Left lung (tissue), 14 donors: ENCODE data around the gene MTAP. TPM values are rescaled to one million over a fixed set of nuclear protein-coding genes. Genes with fewer than 3 reads are reported as not detected.
A peak's percentile ranks its signal among the peaks of the same experiment; 100 is the strongest.

Experiments
- ATAC-seq: fragments of 200-7000 bp; cut with Tn5 transposase; one replicate; pipeline ENCODE4 v1.9.1; 2020; ENCODE audit warnings: moderate library complexity
- DNase-seq, 4 donors: peaks; one replicate each; pipeline ENCODE4 v3.0.0-alpha.2; 2013 to 2020
- H3K27ac ChIP-seq, 2 donors: fragments of 200-600 bp; sonication (generic) in 1 of 2; one replicate each; pipeline versions ENCODE4 v1.5.0 to v1.8.0; 2020 to 2021
- H3K27me3 ChIP-seq, 2 donors: fragments of 200-600 bp; sonication (generic) in 1 of 2; one replicate each; pipeline versions ENCODE4 v1.5.0 to v1.8.0; 2020 to 2021
- H3K36me3 ChIP-seq, 2 donors: fragments of 200-600 bp; sonication (generic) in 1 of 2; one replicate each; pipeline versions ENCODE4 v1.5.0 to v1.8.0; 2020 to 2021
- H3K4me1 ChIP-seq, 2 donors: fragments of 200-600 bp; one replicate each; pipeline ENCODE4 v1.8.0; 2021
- H3K4me3 ChIP-seq, 2 donors: fragments of 200-600 bp; sonication (generic) in 1 of 2; one replicate each; pipeline versions ENCODE4 v1.5.0 to v1.8.0; 2020 to 2021; ENCODE audit warnings: mild to moderate bottlenecking in 1 of 2
- H3K9me3 ChIP-seq, 2 donors: fragments of 200-600 bp; sonication (generic) in 1 of 2; one replicate each; pipeline versions ENCODE4 v1.5.0 to v1.8.0; 2020 to 2021
- intact Hi-C, 2 donors: fragments of 100-400 bp; cut with DNase I; formaldehyde crosslinking; loops; one replicate each; pipeline versions ENCODE4 v1.11.2 to v1.14.2; 2022
- long read RNA-seq, 12 donors: library from polyadenylated mRNA in 2 of 12; unstranded in 2 of 12; transcript quantifications; one replicate each; pipeline ENCODE4 v2.0.0 and lab custom pipeline, GENCODE V29; 2019 to 2026
- polyA plus RNA-seq, 6 donors: library from polyadenylated mRNA; unstranded; fragments of 120-200 nt; gene quantifications; one replicate each; pipeline ENCODE4 v1.2.1, GENCODE V29; 2013; ENCODE audit not compliant: insufficient read length in 6 of 6
- total RNA-seq, 2 donors: library from RNA; stranded (reverse); fragmentation: NEBNext Ultra II Directional; extraction: Animal tissue kit (Norgen Biotek cat#: 25700); gene quantifications; one replicate each; pipeline ENCODE4 v1.2.1, GENCODE V29; 2021
- TF ChIP-seq, protein P1 (sequence below), 2 donors: fragments of 200-600 bp; sonication (generic) in 1 of 2; IDR thresholded peaks; one replicate each; pipeline versions ENCODE4 v1.5.0 to v1.8.0; 2021; ENCODE audit warnings: antibody characterized with exemption in 2 of 2
- donor health status: DM: no; HTN: yes; CAD: no.
- donor health status: DM: no; HTN: no; CAD: no.

MTAP gene
- total RNA-seq, result 10 to 100 TPM; 35.6 to 44.6 TPM
- 10 to 100 TPM; 34.0 to 44.0 (median 36.7) TPM for polyA plus RNA-seq
- long read RNA-seq, donor 1, full-length matches to known transcripts, result 9 of 9 reads
- long read RNA-seq, donor 1, partial matches to known transcripts, result 0 of 9 reads
- long read RNA-seq, donor 1, other reads (novel, unspliced or antisense), result 0 of 9 reads
- long read RNA-seq, donor 2, full-length matches to known transcripts, result 16 of 16 reads
- long read RNA-seq, donor 2, partial matches to known transcripts, result 0 of 16 reads
- long read RNA-seq, donor 2, other reads (novel, unspliced or antisense), result 0 of 16 reads
- long read RNA-seq, donor 3, full-length matches to known transcripts, result 6 of 6 reads
- long read RNA-seq, donor 3, partial matches to known transcripts, result 0 of 6 reads
- long read RNA-seq, donor 3, other reads (novel, unspliced or antisense), result 0 of 6 reads
- long read RNA-seq, donor 4, full-length matches to known transcripts, result 7 of 9 reads
- long read RNA-seq, donor 4, partial matches to known transcripts, result 0 of 9 reads
- long read RNA-seq, donor 4, other reads (novel, unspliced or antisense), result 2 of 9 reads
- long read RNA-seq, donor 5, full-length matches to known transcripts, result 8 of 8 reads
- long read RNA-seq, donor 5, partial matches to known transcripts, result 0 of 8 reads
- long read RNA-seq, donor 5, other reads (novel, unspliced or antisense), result 0 of 8 reads
- long read RNA-seq, donor 6, full-length matches to known transcripts, result 7 of 7 reads
- long read RNA-seq, donor 6, partial matches to known transcripts, result 0 of 7 reads
- long read RNA-seq, donor 6, other reads (novel, unspliced or antisense), result 0 of 7 reads
- long read RNA-seq, donor 7, full-length matches to known transcripts, result 3 of 3 reads
- long read RNA-seq, donor 7, partial matches to known transcripts, result 0 of 3 reads
- long read RNA-seq, donor 7, other reads (novel, unspliced or antisense), result 0 of 3 reads
- long read RNA-seq, donor 8, full-length matches to known transcripts, result 2 of 2 reads
- long read RNA-seq, donor 8, partial matches to known transcripts, result 0 of 2 reads
- long read RNA-seq, donor 8, other reads (novel, unspliced or antisense), result 0 of 2 reads
- long read RNA-seq, donor 9, result 0 reads
- long read RNA-seq, donor 10, full-length matches to known transcripts, result 3 of 6 reads
- long read RNA-seq, donor 10, partial matches to known transcripts, result 0 of 6 reads
- long read RNA-seq, donor 10, other reads (novel, unspliced or antisense), result 3 of 6 reads
- long read RNA-seq, donor 11, full-length matches to known transcripts, result 10 of 10 reads
- long read RNA-seq, donor 11, partial matches to known transcripts, result 0 of 10 reads
- long read RNA-seq, donor 11, other reads (novel, unspliced or antisense), result 0 of 10 reads
- long read RNA-seq, donor 12, full-length matches to known transcripts, result 4 of 4 reads
- long read RNA-seq, donor 12, partial matches to known transcripts, result 0 of 4 reads
- long read RNA-seq, donor 12, other reads (novel, unspliced or antisense), result 0 of 4 reads

DNA sequence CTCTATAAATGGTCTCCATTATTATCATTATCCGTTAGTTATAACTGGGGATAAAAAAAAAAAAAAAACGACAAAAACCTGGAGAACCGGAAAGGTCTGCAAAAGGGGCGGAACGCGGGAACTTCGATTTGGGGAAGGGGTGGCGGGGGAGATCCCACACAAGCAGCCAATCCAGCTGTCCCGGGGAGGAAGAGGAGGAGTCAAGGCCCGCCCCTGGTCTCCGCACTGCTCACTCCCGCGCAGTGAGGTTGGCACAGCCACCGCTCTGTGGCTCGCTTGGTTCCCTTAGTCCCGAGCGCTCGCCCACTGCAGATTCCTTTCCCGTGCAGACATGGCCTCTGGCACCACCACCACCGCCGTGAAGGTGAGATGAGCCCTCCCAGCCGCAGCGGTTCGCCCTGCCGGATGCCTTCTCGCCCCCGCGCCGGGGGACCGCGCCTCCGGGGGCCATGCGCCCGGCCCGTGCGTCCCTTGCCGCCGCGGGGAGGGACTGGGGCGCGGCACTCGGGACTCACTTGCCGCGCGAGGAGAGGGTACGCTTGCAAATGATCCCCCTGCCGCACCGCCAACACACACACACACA lies at the start of gene MTAP:
TSS of gene MTAP (plus strand) at position 219 of the 583 bp plus-strand sequence. CDS start at position 332, 113 bp downstream.
- no peaks in the 10 kb centered on the region for H3K36me3 ChIP-seq
- no peaks in the 10 kb centered on the region for H3K9me3 ChIP-seq
- peak; percentile 90 to 95 (median 94) for DNase-seq
- peaks cover 5 to 15% of the 10 kb centered on the region in 2 donors for H3K4me1 ChIP-seq
- peaks cover 0 to 12% of the 10 kb centered on the region in 2 donors for H3K27me3 ChIP-seq
- TF ChIP-seq, protein P1, sequence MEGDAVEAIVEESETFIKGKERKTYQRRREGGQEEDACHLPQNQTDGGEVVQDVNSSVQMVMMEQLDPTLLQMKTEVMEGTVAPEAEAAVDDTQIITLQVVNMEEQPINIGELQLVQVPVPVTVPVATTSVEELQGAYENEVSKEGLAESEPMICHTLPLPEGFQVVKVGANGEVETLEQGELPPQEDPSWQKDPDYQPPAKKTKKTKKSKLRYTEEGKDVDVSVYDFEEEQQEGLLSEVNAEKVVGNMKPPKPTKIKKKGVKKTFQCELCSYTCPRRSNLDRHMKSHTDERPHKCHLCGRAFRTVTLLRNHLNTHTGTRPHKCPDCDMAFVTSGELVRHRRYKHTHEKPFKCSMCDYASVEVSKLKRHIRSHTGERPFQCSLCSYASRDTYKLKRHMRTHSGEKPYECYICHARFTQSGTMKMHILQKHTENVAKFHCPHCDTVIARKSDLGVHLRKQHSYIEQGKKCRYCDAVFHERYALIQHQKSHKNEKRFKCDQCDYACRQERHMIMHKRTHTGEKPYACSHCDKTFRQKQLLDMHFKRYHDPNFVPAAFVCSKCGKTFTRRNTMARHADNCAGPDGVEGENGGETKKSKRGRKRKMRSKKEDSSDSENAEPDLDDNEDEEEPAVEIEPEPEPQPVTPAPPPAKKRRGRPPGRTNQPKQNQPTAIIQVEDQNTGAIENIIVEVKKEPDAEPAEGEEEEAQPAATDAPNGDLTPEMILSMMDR (IDR thresholded peaks at IDR 0.05), result no peak
- peak; percentile 98 for ATAC-seq
- peak within 1 kb of the TSS; percentile 68 to 72 for H3K4me3 ChIP-seq
- H3K27ac ChIP-seq, result peak within 1 kb of the TSS; percentile 75 to 84
- intact Hi-C loops, result no loop called here

DNA sequence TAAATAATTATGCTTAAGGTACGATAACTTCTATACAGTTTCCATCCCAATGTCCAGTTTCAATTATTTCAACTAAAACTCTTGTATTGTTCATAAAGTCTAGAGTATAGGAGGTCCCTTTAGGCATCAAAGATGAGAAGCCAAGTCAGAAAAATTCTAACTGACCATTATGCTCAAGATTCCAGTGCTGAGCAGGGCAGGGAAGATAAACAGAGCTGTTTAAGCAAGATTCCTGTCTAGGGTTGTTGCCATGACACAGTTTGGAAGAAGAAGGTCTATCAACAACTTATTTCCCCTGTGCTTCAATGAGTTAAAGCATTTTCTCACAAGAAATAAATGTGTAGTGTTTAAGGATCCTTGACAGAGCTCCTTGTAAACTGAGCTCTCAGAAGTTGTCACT lies 48.9 kb upstream of the MTAP start:
- intact Hi-C loops, result no loop called here
- ATAC-seq, result no peak
- peaks cover 4 to 10% of the 10 kb centered on the region in 2 donors for H3K27me3 ChIP-seq
- no peak for DNase-seq
- no peaks in the 10 kb centered on the region for H3K36me3 ChIP-seq
- TF ChIP-seq, protein P1 (IDR thresholded peaks at IDR 0.05), result no peak
- H3K27ac ChIP-seq, result no peak overlapping the region
- H3K4me3 ChIP-seq, result no peak overlapping the region
- H3K9me3 ChIP-seq, result no peaks in the 10 kb centered on the region
- no peaks in the 10 kb centered on the region for H3K4me1 ChIP-seq

DNA sequence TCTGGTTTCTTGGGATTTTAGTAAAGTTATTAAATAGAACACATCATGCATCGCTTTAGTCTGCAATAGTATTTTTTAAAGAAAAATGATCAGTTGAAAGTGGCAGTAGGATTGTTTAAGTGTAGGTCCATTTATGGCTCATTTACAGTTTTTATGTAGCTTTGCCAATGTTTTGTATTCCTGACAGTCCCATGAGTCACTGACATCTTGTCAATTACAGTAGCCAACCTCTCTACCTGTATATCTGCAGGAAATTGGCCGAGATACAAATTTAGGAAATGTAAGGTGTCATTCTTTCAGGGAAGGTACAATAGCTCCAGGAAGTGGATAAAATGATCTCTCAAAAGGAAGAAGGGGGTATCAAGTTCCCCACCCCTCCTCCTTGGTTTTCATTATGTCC lies 47.7 kb upstream of the MTAP start:
- intact Hi-C loops, result no loop called here
- Histone ChIP-seq H3K4me3 (no peak overlapping the region), H3K4me1 (no peaks in the 10 kb centered on the region), H3K36me3 (no peaks in the 10 kb centered on the region), H3K27ac (no peak overlapping the region), H3K9me3 (no peaks in the 10 kb centered on the region), H3K27me3 (peaks cover 4 to 13% of the 10 kb centered on the region in 2 donors)
- TF ChIP-seq, protein P1 (IDR thresholded peaks at IDR 0.05), result no peak
- ATAC-seq (no peak), DNase-seq (no peak)

DNA sequence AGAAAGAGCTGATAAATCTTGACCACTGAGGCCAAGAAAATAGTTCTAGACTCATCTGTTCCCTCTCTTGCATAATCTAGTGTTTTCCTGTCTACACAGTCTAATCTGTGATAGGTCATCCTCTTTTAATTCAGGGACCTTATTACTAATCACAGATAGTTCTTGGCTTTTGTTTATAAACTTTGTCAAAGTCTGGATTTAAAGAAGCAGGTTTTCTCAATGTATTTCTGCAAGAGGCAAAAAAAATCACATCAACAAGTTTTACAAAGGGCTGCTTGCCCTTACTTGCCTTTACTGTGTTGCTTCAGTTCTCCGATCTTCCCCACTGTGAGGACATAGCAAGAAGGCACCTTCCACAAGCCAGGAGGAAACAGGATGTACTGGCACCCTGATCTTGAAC lies 43.9 kb upstream of the MTAP start:
- no peak for ATAC-seq
- H3K9me3 ChIP-seq, result no peaks in the 10 kb centered on the region
- DNase-seq, result no peak
- H3K27ac ChIP-seq, result no peak overlapping the region
- no peak overlapping the region for H3K4me3 ChIP-seq
- H3K27me3 ChIP-seq, result peaks cover 4 to 5% of the 10 kb centered on the region in 2 donors
- no peaks in the 10 kb centered on the region for H3K4me1 ChIP-seq
- TF ChIP-seq, protein P1 (IDR thresholded peaks at IDR 0.05), result no peak
- H3K36me3 ChIP-seq, result no peaks in the 10 kb centered on the region
- intact Hi-C loops, result no loop called here
